ENCODE data around the gene PHF19. TPM values are rescaled to one million over a fixed set of nuclear protein-coding genes. Genes with fewer than 3 reads are reported as not detected.

Gene PHF19
- total RNA-seq, 4 donors from 2014 or later = 16.3 to 31.2 (median 25.3) TPM

DNA sequence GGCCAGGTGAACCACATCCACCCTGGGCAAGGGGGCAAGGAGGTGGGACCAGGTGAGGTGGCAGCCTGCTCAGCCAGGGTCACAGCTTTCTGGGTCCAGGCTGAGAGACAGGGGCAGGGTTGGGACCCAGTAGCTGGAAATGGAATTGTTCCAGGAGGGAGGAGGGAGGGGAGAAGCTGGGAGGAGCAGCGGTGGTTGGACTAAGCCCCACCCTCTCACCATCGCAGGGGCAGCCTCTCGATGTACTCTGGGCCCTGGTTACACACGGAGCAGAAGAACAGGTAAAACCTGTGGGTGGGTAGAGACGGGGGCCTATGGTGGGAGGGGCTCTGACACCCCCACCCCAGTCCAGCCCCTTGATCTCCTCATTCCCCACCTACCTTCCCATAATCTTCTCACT is 11.2 kb downstream of the PHF19 start:
- ATAC-seq (ENCODE audit: low FRiP score) (no peak), DNase-seq (ENCODE audit: low spot score) (no peak)
- TF ChIP-seq, protein P1, sequence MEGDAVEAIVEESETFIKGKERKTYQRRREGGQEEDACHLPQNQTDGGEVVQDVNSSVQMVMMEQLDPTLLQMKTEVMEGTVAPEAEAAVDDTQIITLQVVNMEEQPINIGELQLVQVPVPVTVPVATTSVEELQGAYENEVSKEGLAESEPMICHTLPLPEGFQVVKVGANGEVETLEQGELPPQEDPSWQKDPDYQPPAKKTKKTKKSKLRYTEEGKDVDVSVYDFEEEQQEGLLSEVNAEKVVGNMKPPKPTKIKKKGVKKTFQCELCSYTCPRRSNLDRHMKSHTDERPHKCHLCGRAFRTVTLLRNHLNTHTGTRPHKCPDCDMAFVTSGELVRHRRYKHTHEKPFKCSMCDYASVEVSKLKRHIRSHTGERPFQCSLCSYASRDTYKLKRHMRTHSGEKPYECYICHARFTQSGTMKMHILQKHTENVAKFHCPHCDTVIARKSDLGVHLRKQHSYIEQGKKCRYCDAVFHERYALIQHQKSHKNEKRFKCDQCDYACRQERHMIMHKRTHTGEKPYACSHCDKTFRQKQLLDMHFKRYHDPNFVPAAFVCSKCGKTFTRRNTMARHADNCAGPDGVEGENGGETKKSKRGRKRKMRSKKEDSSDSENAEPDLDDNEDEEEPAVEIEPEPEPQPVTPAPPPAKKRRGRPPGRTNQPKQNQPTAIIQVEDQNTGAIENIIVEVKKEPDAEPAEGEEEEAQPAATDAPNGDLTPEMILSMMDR (IDR thresholded peaks at IDR 0.05) = no peak

DNA sequence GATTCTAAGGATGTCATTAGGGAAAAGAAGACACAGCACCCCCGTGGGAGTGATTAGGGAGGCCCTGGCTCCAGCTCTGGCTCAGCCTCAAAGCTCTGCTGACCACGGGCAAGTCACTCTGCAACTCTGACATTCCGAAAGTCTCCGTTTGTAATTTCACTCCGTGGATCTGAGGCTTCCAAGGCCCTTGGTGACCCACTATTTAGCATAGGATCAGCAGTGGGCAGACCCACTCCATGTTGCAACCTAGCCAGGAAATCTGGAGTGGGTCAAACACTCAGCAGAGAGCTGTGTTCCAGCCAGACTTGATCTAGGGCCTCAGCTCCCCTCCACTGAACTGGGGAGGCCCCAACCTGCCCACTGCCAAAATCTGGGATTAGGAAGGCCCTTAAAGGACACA is 11.8 kb downstream of the PHF19 start:
- TF ChIP-seq, protein P1 (IDR thresholded peaks at IDR 0.05) = no peak
- DNase-seq (ENCODE audit: low spot score) (no peak), ATAC-seq (ENCODE audit: low FRiP score) (no peak)

DNA sequence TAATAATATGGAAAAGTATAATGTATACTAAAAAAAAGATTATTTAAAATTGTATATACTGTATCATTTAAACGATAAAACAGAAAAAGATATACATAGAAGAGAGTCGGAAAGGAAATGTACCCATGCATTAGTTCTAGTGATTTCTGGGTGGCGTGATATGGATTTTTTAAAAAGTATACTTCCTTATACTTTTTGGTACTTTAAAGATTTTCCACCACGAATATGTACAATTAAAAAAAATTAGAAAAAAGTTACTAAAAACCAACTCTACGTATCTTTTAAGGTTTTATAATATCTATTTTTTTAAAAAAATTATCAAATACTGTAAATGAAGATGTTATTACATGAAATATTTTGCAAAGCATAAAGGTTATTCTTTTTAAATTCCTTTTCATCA is 12.3 kb downstream of the PHF19 start:
- TF ChIP-seq, protein P1 (IDR thresholded peaks at IDR 0.05) = no peak
- ATAC-seq (ENCODE audit: low FRiP score) (no peak), DNase-seq (ENCODE audit: low spot score) (no peak)

DNA sequence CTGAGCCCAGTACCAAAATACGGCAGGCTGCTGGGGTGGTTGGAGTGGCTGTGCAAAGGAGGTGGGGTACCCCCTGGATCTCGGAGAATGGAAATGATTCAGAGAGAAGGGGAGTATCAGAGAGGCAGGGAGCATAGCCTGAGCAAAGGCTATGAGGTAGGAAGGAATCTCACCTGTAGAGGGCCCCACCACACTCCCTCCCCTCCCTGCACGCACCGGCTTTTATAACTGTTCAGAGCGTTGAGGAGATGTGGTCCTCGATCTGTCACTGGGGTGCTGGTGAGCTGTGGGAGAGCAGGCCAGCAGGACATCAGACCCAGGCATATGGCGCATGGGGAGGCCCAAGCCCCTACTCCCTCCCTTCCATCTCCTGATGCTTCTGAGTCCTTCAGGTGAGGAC is 13.2 kb downstream of the PHF19 start:
- TF ChIP-seq, protein P1 (IDR thresholded peaks at IDR 0.05) = no peak
- ATAC-seq (ENCODE audit: low FRiP score) (no peak), DNase-seq (ENCODE audit: low spot score) (no peak)

DNA sequence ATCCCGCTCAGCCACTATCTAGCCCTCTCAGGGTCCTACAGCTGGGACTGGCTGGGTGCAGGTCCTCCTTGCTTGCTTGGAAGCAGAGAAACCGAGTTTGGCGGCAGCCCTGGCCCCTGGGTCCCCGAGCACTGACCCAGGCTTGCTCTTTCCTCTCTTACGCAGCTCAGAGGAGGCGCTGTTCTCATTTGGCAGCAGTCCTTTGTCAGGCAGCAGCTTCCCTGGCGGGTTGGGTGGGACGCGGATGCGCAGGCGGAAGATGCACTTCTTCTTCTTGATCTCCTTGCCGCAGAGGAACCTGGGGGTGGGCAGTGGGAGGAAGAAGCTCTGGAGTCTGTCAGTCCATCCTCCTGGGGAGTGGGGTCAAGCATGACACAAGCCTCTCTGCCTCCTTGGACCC is 14.5 kb downstream of the PHF19 start:
- ATAC-seq (ENCODE audit: low FRiP score) = no peak
- no peak for DNase-seq (ENCODE audit: low spot score)
- TF ChIP-seq, protein P1 (IDR thresholded peaks at IDR 0.05) = no peak

DNA sequence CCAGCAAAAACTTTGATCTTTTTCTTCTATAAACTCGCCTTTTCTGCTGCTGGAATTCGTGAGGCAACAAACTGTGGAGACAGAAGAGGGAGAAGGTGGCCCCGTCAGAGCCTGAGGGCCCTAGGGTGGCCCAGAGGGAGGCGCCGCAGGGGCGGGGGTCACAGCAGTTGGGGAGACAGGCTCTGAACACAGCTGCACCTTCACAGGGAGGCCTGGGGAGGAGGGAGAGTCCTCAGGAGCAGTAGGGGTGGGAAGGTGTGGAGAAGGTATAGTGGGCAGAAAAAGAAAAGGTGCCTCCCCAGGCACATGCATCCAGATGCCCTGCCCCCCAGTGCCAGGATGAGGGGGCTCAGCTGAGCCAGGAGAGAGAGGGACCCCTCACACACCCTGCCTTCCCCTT is 15.1 kb downstream of the PHF19 start:
- TF ChIP-seq, protein P1 (IDR thresholded peaks at IDR 0.05) = no peak
- DNase-seq (ENCODE audit: low spot score) = no peak
- no peak for ATAC-seq (ENCODE audit: low FRiP score)

DNA sequence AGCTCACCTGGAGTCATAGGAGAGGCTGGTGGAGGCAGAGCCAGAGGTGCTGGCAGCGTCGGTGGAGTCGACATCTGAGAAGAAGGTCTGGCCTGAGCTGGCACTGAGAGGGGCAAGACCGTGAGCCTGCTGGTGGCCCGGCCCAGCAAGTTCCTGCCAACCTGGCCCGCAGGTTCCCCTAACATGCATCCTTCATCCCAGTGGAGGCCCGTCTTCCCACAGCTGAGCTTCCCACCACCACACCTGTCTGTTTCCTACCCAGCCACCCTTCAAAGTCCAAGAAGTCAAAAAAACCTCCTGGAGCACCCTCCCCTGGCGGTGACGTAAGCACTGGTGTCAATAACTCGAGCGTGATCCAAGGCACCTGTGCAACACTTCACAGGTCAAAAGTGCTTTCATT is 16.9 kb downstream of the PHF19 start:
- ATAC-seq (ENCODE audit: low FRiP score) = no peak
- TF ChIP-seq, protein P1 (IDR thresholded peaks at IDR 0.05) = no peak
- no peak for DNase-seq (ENCODE audit: low spot score)

All from omental fat pad (tissue), 4 donors.